ENCODE data around the gene G6PC2. TPM values are rescaled to one million over a fixed set of nuclear protein-coding genes. Genes with fewer than 3 reads are reported as not detected.

G6PC2 gene
- total and polyA plus RNA-seq, 2 donors (not counting 1 experiment from before 2014, with no cell fraction given): not detected

- H3K4me1 Mint-ChIP-seq: no peaks in the 10 kb centered on the region
- H3K4me1 ChIP-seq (ENCODE audit: control insufficient read depth in 2 of 2, insufficient read depth in 2 of 2, low read length in 2 of 2): no peaks in the 10 kb centered on the region
- H3K4me3 ChIP-seq (ENCODE audit: control extremely low read depth in 1 of 5, extremely low read depth in 1 of 5, insufficient read depth in 1 of 5, low read depth in 2 of 5, low read length in 4 of 5): no peak overlapping the region
- no peak overlapping the region for H3K9ac ChIP-seq (ENCODE audit: low read length)
- TF ChIP-seq, protein P1, sequence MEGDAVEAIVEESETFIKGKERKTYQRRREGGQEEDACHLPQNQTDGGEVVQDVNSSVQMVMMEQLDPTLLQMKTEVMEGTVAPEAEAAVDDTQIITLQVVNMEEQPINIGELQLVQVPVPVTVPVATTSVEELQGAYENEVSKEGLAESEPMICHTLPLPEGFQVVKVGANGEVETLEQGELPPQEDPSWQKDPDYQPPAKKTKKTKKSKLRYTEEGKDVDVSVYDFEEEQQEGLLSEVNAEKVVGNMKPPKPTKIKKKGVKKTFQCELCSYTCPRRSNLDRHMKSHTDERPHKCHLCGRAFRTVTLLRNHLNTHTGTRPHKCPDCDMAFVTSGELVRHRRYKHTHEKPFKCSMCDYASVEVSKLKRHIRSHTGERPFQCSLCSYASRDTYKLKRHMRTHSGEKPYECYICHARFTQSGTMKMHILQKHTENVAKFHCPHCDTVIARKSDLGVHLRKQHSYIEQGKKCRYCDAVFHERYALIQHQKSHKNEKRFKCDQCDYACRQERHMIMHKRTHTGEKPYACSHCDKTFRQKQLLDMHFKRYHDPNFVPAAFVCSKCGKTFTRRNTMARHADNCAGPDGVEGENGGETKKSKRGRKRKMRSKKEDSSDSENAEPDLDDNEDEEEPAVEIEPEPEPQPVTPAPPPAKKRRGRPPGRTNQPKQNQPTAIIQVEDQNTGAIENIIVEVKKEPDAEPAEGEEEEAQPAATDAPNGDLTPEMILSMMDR (IDR thresholded peaks at IDR 0.05): no peak
- TF ChIP-seq EZH2 (IDR thresholded peaks at IDR 0.05; ENCODE audit: borderline replicate concordance, insufficient read depth, low read depth, low read length, poor library complexity, severe bottlenecking): no peak
- DNase-seq: no peak
- no peak overlapping the region for H3K4me3 Mint-ChIP-seq
- no peak overlapping the region for H2AFZ ChIP-seq (ENCODE audit: insufficient read depth, low read depth, low read length, poor library complexity, severe bottlenecking)
- no peaks in the 10 kb centered on the region for H4K20me1 ChIP-seq (ENCODE audit: control insufficient read depth, insufficient read depth, low read length, poor library complexity, severe bottlenecking)
- no peak overlapping the region for H3K27ac ChIP-seq (ENCODE audit: low read length in 2 of 2)
- H3K9me3 ChIP-seq (ENCODE audit: control extremely low read depth in 1 of 3, control insufficient read depth in 2 of 3, insufficient read depth in 1 of 3, low read length in 2 of 3): no peaks in the 10 kb centered on the region
- H3K27me3 ChIP-seq (replicated peaks in 1 of 4; ENCODE audit: control extremely low read depth in 1 of 4, control insufficient read depth in 3 of 4, insufficient read depth in 4 of 4, low read length in 3 of 4): no peaks in the 10 kb centered on the region
- WGBS (ENCODE audit: insufficient coverage): no CpG with 5 or more reads among the region's 2 CpGs
- H3K27me3 Mint-ChIP-seq: peaks cover 24% of the 10 kb centered on the region
- CTCF ChIA-PET: no interaction called here
- intact Hi-C loops (cut with micrococcal nuclease): no loop called here
- H3K79me2 ChIP-seq (ENCODE audit: control insufficient read depth, insufficient read depth, low read length): no peaks in the 10 kb centered on the region
- no peak overlapping the region for H3K4me2 ChIP-seq (replicated peaks; ENCODE audit: low read depth, low read length, poor library complexity, severe bottlenecking)
- H3K27ac Mint-ChIP-seq: no peak overlapping the region
- POLR2A ChIA-PET: no interaction called here
- no peaks in the 10 kb centered on the region for H3K36me3 ChIP-seq (replicated peaks in 1 of 2; ENCODE audit: control extremely low read depth in 1 of 2, control insufficient read depth in 1 of 2, extremely low read depth in 1 of 2, insufficient read depth in 2 of 2, low read length in 1 of 2)
- no peaks in the 10 kb centered on the region for H3K9me3 Mint-ChIP-seq (ENCODE audit: insufficient read depth)
- ATAC-seq (ENCODE audit: low read depth): no peak
These were observed 2.8 kb downstream of the G6PC2 start for GRCh38 chr2:168903888-168904287.

DNA sequence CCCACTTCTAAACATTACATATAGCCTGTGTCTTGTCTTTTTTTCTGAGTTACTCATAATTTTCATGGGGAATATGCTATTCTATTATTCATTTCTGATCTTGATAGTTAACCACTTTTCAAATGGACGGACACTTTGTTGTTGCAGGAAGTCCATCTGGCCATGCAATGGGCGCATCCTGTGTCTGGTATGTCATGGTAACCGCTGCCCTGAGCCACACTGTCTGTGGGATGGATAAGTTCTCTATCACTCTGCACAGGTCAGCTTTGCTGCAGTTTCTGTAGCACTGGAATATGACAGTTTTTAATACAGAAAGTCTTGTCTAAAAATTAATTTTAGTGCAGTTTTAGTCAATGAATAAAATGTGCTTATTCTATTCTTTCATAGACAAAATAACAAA lies 3.3 kb downstream of the G6PC2 start:
- TF ChIP-seq EZH2 (IDR thresholded peaks at IDR 0.05; ENCODE audit: borderline replicate concordance, insufficient read depth, low read depth, low read length, poor library complexity, severe bottlenecking): no peak
- TF ChIP-seq, protein P1 (IDR thresholded peaks at IDR 0.05): no peak
- H3K9me3 Mint-ChIP-seq (ENCODE audit: insufficient read depth): no peaks in the 10 kb centered on the region
- Histone ChIP-seq H3K4me1 (ENCODE audit: control insufficient read depth in 2 of 2, insufficient read depth in 2 of 2, low read length in 2 of 2) (no peaks in the 10 kb centered on the region), H3K36me3 (replicated peaks in 1 of 2; ENCODE audit: control extremely low read depth in 1 of 2, control insufficient read depth in 1 of 2, extremely low read depth in 1 of 2, insufficient read depth in 2 of 2, low read length in 1 of 2) (no peaks in the 10 kb centered on the region), H4K20me1 (ENCODE audit: control insufficient read depth, insufficient read depth, low read length, poor library complexity, severe bottlenecking) (no peaks in the 10 kb centered on the region), H3K9me3 (ENCODE audit: control extremely low read depth in 1 of 3, control insufficient read depth in 2 of 3, insufficient read depth in 1 of 3, low read length in 2 of 3) (no peaks in the 10 kb centered on the region), H3K4me2 (replicated peaks; ENCODE audit: low read depth, low read length, poor library complexity, severe bottlenecking) (no peak overlapping the region), H3K79me2 (ENCODE audit: control insufficient read depth, insufficient read depth, low read length) (no peaks in the 10 kb centered on the region), H2AFZ (ENCODE audit: insufficient read depth, low read depth, low read length, poor library complexity, severe bottlenecking) (no peak overlapping the region), H3K9ac (ENCODE audit: low read length) (no peak overlapping the region), H3K4me3 (ENCODE audit: control extremely low read depth in 1 of 5, extremely low read depth in 1 of 5, insufficient read depth in 1 of 5, low read depth in 2 of 5, low read length in 4 of 5) (no peak overlapping the region), H3K27ac (ENCODE audit: low read length in 2 of 2) (no peak overlapping the region), H3K27me3 (replicated peaks in 1 of 4; ENCODE audit: control extremely low read depth in 1 of 4, control insufficient read depth in 3 of 4, insufficient read depth in 4 of 4, low read length in 3 of 4) (no peaks in the 10 kb centered on the region)
- CTCF ChIA-PET: no interaction called here
- POLR2A ChIA-PET: no interaction called here
- 100% methylated on average over 2 of the region's 3 CpGs for WGBS (ENCODE audit: insufficient coverage)
- DNase-seq (no peak), ATAC-seq (ENCODE audit: low read depth) (no peak)
- no peak overlapping the region for H3K4me3 Mint-ChIP-seq
- intact Hi-C loops (cut with micrococcal nuclease): no loop called here
- H3K4me1 Mint-ChIP-seq: no peaks in the 10 kb centered on the region
- H3K27ac Mint-ChIP-seq: no peak overlapping the region
- H3K27me3 Mint-ChIP-seq: peaks cover 24% of the 10 kb centered on the region
